ENCODE data around the gene CCDC106.
A peak's percentile ranks its signal among the peaks of the same experiment; 100 is the strongest.

The CCDC106 gene

DNA sequence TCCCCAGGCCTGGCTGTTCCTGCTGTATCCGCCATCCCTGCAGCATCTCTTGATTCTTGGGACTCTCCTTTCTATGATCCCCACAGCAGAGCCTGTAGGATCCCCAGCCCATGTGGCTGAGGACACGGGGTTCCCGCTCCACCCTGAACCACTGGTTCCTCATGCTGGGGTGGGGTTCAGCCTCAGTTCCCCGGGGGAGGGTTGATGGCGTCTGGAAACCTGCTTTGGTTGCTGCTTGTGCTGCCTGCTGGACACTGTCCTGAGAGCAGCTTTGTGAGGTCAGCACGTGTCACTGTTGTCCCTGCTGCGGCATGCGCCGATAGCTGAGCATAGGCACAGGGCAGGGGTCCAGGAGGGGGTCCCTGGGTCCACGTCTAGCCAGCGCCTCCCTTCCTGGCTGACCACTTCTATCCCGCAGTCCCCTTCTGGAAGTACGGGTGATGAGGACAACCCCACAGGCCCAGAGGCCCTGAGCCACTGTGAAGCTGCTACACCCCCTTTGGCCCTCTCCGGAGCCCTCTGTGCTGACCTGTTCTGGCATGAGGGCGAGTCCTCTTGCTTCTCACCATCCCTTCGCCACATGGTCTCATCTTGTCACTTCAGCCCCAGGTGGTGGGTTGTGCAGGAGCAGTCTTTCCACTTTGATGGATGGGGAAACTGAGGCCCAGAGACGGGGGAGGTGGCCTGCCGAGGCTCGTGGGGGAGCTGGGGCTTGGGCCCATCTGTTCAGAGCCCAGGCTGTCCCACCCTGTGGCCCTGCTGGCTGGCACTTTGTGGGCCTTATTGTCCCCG lies 32.5 kb downstream of the CCDC106 start:
- peaks cover 72 to 84% of the 10 kb centered on the region in 2 donors for H3K4me1 ChIP-seq (ENCODE audit: control insufficient read depth in 1 of 2, insufficient read depth in 2 of 2, low read length in 2 of 2)
- H3K4me3 ChIP-seq (ENCODE audit: low read depth in 1 of 2, low read length in 2 of 2): no peak overlapping the region
- H3K36me3 ChIP-seq (ENCODE audit: control insufficient read depth in 1 of 2, insufficient read depth in 2 of 2, low read length in 2 of 2): peaks cover 40 to 58% of the 10 kb centered on the region in 2 donors
- no peak overlapping the region for H3K9ac ChIP-seq (ENCODE audit: low read depth in 1 of 2, low read length in 2 of 2)
- no peak overlapping the region for H3K27ac ChIP-seq (ENCODE audit: low read depth, low read length)
- H3K9me3 ChIP-seq (ENCODE audit: control insufficient read depth in 1 of 2, low read length in 2 of 2): no peaks in the 10 kb centered on the region
- H3K27me3 ChIP-seq (ENCODE audit: control insufficient read depth in 1 of 2, insufficient read depth in 2 of 2, low read length in 2 of 2): no peaks in the 10 kb centered on the region

DNA sequence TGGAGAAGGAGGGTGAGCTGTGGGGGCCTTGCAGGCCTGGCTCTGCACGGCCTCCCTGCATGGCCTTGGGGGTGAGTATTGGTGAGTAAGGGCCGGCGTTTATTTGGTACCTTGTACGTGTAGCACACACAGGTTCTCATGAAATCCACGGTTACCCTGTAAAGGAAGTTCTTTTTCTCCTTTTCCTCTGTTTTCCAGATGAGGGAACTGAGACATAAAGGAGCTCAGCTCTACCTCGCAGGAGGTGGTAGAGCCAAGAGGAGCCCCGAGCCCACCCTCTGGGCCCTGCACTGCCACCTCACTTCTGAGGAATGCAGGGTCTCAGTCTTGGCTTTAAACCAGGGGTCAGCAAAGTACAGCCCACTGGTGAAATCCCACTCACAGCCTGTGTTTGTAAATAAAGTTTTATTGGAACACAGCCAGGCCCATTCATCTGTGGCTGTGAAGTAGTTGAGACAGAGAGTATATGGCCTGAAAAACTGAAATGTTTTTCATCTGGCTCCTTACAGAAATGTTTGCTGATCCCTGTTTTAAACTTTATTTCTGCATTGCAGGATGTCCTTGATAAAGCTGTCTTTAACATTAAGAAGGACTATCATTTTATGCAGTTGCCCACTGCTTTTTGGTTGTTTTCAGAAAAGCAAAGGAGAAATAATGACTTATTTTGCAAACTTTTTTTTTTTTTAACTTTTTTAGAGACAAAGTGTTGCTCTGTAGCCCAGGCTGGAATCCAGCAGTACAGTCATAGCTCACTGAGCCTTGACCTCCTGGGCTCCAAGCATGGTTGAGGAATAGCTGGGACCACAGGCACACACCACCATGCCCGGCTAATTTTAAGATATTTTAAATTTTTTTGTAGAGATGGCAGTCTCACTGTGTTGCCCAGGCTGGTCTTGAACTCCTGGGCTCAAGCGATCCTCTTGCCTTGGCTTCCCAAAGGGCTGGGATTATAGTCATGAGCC lies 33.4 kb downstream of the CCDC106 start:
- no peaks in the 10 kb centered on the region for H3K27me3 ChIP-seq (ENCODE audit: control insufficient read depth in 1 of 2, insufficient read depth in 2 of 2, low read length in 2 of 2)
- peaks cover 77 to 84% of the 10 kb centered on the region in 2 donors for H3K4me1 ChIP-seq (ENCODE audit: control insufficient read depth in 1 of 2, insufficient read depth in 2 of 2, low read length in 2 of 2)
- H3K27ac ChIP-seq (ENCODE audit: low read depth, low read length): no peak overlapping the region
- H3K36me3 ChIP-seq (ENCODE audit: control insufficient read depth in 1 of 2, insufficient read depth in 2 of 2, low read length in 2 of 2): peaks cover 46 to 66% of the 10 kb centered on the region in 2 donors
- no peaks in the 10 kb centered on the region for H3K9me3 ChIP-seq (ENCODE audit: control insufficient read depth in 1 of 2, low read length in 2 of 2)
- no peak overlapping the region for H3K9ac ChIP-seq (ENCODE audit: low read depth in 1 of 2, low read length in 2 of 2)
- no peak overlapping the region for H3K4me3 ChIP-seq (ENCODE audit: low read depth in 1 of 2, low read length in 2 of 2)

GRCh38 chr19:55683449-55684261 lies 35.6 kb downstream of the CCDC106 start:
- peaks cover 46 to 66% of the 10 kb centered on the region in 2 donors for H3K36me3 ChIP-seq (ENCODE audit: control insufficient read depth in 1 of 2, insufficient read depth in 2 of 2, low read length in 2 of 2)
- H3K9ac ChIP-seq (ENCODE audit: low read depth in 1 of 2, low read length in 2 of 2): peak overlapping the region; percentile 42 to 63
- H3K4me3 ChIP-seq (ENCODE audit: low read depth in 1 of 2, low read length in 2 of 2): peak overlapping the region; percentile 36 to 39
- H3K4me1 ChIP-seq (ENCODE audit: control insufficient read depth in 1 of 2, insufficient read depth in 2 of 2, low read length in 2 of 2): peaks cover 69 to 81% of the 10 kb centered on the region in 2 donors
- H3K27me3 ChIP-seq (ENCODE audit: control insufficient read depth in 1 of 2, insufficient read depth in 2 of 2, low read length in 2 of 2): no peaks in the 10 kb centered on the region
- peak overlapping the region; percentile 77 for H3K27ac ChIP-seq (ENCODE audit: low read depth, low read length)
- H3K9me3 ChIP-seq (ENCODE audit: control insufficient read depth in 1 of 2, low read length in 2 of 2): no peaks in the 10 kb centered on the region

DNA sequence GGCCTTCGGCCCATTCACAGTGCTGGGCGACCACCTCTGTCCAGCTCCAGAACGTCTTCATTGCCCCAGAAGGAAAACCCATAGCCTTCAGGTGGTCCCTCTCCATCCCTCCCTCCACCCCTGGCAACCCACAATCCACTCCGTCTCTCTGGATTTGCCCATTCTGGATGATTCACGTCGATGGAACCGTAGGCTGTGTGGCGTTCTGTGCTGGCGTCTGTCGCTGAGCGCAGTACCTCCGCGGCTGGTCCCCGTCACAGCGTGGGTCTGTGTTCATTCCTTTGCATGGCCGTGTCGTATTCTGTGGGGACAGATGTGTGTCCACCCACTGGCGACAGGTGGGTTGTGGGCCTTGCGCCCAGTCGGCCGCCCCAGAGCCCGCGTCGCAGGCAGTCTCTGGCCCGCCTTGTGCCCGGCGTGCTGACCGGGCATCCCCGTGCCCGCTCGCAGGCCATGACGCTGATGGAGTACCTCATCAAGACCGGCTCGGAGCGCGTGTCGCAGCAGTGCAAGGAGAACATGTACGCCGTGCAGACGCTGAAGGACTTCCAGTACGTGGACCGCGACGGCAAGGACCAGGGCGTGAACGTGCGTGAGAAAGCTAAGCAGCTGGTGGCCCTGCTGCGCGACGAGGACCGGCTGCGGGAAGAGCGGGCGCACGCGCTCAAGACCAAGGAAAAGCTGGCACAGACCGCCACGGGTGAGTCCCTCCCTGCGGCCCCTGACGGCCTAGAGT lies 37.1 kb downstream of the CCDC106 start:
- peak overlapping the region in 1 of 2 donors; percentile 36 for H3K4me3 ChIP-seq (ENCODE audit: low read depth in 1 of 2, low read length in 2 of 2)
- peak overlapping the region; percentile 42 to 63 for H3K9ac ChIP-seq (ENCODE audit: low read depth in 1 of 2, low read length in 2 of 2)
- H3K27me3 ChIP-seq (ENCODE audit: control insufficient read depth in 1 of 2, insufficient read depth in 2 of 2, low read length in 2 of 2): no peaks in the 10 kb centered on the region
- H3K36me3 ChIP-seq (ENCODE audit: control insufficient read depth in 1 of 2, insufficient read depth in 2 of 2, low read length in 2 of 2): peaks cover 42 to 65% of the 10 kb centered on the region in 2 donors
- H3K27ac ChIP-seq (ENCODE audit: low read depth, low read length): peak overlapping the region; percentile 77
- H3K4me1 ChIP-seq (ENCODE audit: control insufficient read depth in 1 of 2, insufficient read depth in 2 of 2, low read length in 2 of 2): peaks cover 66 to 76% of the 10 kb centered on the region in 2 donors
- no peaks in the 10 kb centered on the region for H3K9me3 ChIP-seq (ENCODE audit: control insufficient read depth in 1 of 2, low read length in 2 of 2)

DNA sequence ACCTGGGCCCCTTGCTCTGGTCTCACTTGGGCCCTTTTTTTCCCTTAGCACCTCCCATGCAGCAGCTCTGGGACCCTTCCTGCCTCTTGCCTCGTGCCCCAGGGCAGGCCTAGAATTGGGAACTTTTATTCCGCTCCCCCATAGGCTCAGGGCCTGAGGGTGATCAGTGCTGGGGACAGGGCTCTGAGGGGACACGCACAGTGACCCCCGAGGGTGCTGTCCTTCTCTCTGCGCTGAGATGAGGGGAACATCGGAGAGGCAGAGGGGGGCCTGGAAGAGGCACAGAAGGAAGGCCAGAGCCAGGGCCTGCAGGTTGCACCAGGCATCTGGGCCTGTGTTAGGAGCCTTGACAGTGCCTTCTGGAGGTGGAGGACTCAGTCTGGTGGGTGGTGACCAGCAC lies 37.8 kb downstream of the CCDC106 start:
- H3K36me3 ChIP-seq (ENCODE audit: control insufficient read depth in 1 of 2, insufficient read depth in 2 of 2, low read length in 2 of 2): peaks cover 43 to 65% of the 10 kb centered on the region in 2 donors
- peak overlapping the region in 1 of 2 donors; percentile 43 for H3K9ac ChIP-seq (ENCODE audit: low read depth in 1 of 2, low read length in 2 of 2)
- H3K4me1 ChIP-seq (ENCODE audit: control insufficient read depth in 1 of 2, insufficient read depth in 2 of 2, low read length in 2 of 2): peaks cover 60 to 71% of the 10 kb centered on the region in 2 donors

GRCh38 chr19:55686311-55687050 lies 38.5 kb downstream of the CCDC106 start:
- peaks cover 53 to 71% of the 10 kb centered on the region in 2 donors for H3K4me1 ChIP-seq (ENCODE audit: control insufficient read depth in 1 of 2, insufficient read depth in 2 of 2, low read length in 2 of 2)
- no peaks in the 10 kb centered on the region for H3K27me3 ChIP-seq (ENCODE audit: control insufficient read depth in 1 of 2, insufficient read depth in 2 of 2, low read length in 2 of 2)
- peak overlapping the region; percentile 40 to 43 for H3K9ac ChIP-seq (ENCODE audit: low read depth in 1 of 2, low read length in 2 of 2)
- no peak overlapping the region for H3K27ac ChIP-seq (ENCODE audit: low read depth, low read length)
- peak overlapping the region in 1 of 2 donors; percentile 21 for H3K4me3 ChIP-seq (ENCODE audit: low read depth in 1 of 2, low read length in 2 of 2)
- H3K36me3 ChIP-seq (ENCODE audit: control insufficient read depth in 1 of 2, insufficient read depth in 2 of 2, low read length in 2 of 2): peaks cover 40 to 63% of the 10 kb centered on the region in 2 donors
- H3K9me3 ChIP-seq (ENCODE audit: control insufficient read depth in 1 of 2, low read length in 2 of 2): no peaks in the 10 kb centered on the region

More for the DNA sequence above, 37.8 kb downstream of the CCDC106 start:
- no peak overlapping the region for H3K27ac ChIP-seq (ENCODE audit: low read depth, low read length)
- no peaks in the 10 kb centered on the region for H3K9me3 ChIP-seq (ENCODE audit: control insufficient read depth in 1 of 2, low read length in 2 of 2)
- H3K4me3 ChIP-seq (ENCODE audit: low read depth in 1 of 2, low read length in 2 of 2): no peak overlapping the region
- no peaks in the 10 kb centered on the region for H3K27me3 ChIP-seq (ENCODE audit: control insufficient read depth in 1 of 2, insufficient read depth in 2 of 2, low read length in 2 of 2)

DNA sequence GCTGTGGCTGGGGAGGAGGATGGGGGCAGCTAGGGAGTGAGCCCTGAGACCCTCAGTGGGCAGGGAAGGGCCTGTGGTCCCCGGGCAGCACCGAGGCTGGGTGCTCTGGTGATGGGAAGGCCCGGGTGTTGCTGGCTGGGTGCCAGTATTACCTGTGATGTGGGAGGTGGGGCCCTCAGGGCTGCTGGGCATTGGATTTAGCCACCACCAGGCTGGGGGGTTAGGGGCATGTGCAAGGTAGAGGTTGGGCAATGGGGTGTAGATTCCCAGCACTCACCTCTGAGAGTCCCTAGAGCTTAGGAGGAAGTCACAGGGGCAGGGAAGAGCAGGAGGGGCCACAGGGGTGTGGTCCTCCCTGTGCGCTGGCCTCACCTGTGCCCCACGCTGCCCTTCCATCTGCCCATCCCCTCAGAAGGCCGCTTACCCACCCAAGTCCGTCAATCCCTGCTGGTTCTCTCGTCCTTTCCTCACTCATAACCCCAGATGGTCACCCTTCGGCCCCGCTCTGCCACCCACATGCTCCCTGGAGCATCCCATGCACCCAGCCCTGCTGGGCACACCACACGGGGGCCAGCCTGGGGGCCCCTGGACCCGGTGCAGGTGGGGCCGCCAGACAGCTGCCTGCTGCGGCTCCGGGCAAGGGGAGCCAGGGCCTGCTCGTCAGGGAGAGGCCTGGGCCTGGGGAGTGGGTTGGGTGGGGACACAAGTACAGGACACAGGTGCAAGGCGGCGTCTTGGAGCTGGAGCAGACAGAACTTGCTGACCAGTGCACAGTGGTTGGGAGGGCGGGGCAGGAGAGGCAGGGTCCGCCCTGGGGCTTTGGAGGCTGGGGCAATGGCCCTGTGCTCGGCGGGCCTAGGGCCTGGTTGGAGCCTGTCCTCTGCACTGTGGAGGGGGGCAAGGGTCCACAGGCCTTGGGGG lies 39.5 kb downstream of the CCDC106 start:
- Histone ChIP-seq H3K27me3 (ENCODE audit: control insufficient read depth in 1 of 2, insufficient read depth in 2 of 2, low read length in 2 of 2) (no peaks in the 10 kb centered on the region), H3K27ac (ENCODE audit: low read depth, low read length) (peak overlapping the region; percentile 63), H3K36me3 (ENCODE audit: control insufficient read depth in 1 of 2, insufficient read depth in 2 of 2, low read length in 2 of 2) (peaks cover 41 to 62% of the 10 kb centered on the region in 2 donors), H3K4me3 (ENCODE audit: low read depth in 1 of 2, low read length in 2 of 2) (peak overlapping the region; percentile 19 to 43), H3K9ac (ENCODE audit: low read depth in 1 of 2, low read length in 2 of 2) (peak overlapping the region; percentile 20 to 63), H3K9me3 (ENCODE audit: control insufficient read depth in 1 of 2, low read length in 2 of 2) (no peaks in the 10 kb centered on the region), H3K4me1 (ENCODE audit: control insufficient read depth in 1 of 2, insufficient read depth in 2 of 2, low read length in 2 of 2) (peaks cover 45 to 63% of the 10 kb centered on the region in 2 donors)
